Stomach smooth muscle (tissue), 2 donors: ENCODE measurements around the gene KCNG4.

Experiments used
- H3K27ac ChIP-seq: one replicate; pipeline ENCODE4 v1.7.0; 2013; ENCODE audit warnings: mild to moderate bottlenecking, low read length, inconsistent platforms
- H3K27me3 ChIP-seq, 2 donors: one replicate each; pipeline ENCODE4 v1.7.0; 2013; ENCODE audit warnings: low read length in 2 of 2; ENCODE audit not compliant: insufficient read depth in 2 of 2, control insufficient read depth in 1 of 2
- H3K36me3 ChIP-seq, 2 donors: one replicate each; pipeline ENCODE4 v1.7.0; 2013; ENCODE audit warnings: low read length in 2 of 2; ENCODE audit not compliant: control insufficient read depth in 2 of 2, insufficient read depth in 2 of 2
- H3K4me1 ChIP-seq: one replicate; pipeline ENCODE4 v1.7.0; 2013; ENCODE audit warnings: low read length; ENCODE audit not compliant: control insufficient read depth, insufficient read depth
- H3K4me3 ChIP-seq, 2 donors: one replicate each; pipeline ENCODE4 v1.7.0; 2013; ENCODE audit warnings: low read length in 2 of 2
- H3K9ac ChIP-seq, 2 donors: one replicate each; pipeline ENCODE4 v1.7.0; 2013; ENCODE audit warnings: low read length in 2 of 2, mild to moderate bottlenecking in 1 of 2
- H3K9me3 ChIP-seq, 2 donors: one replicate each; pipeline ENCODE4 v1.7.0; 2013; ENCODE audit warnings: low read length in 2 of 2; ENCODE audit not compliant: control insufficient read depth in 2 of 2
- donor health status: healthy.
- donor health status: Pancreatic carcinoma.

Gene KCNG4

DNA sequence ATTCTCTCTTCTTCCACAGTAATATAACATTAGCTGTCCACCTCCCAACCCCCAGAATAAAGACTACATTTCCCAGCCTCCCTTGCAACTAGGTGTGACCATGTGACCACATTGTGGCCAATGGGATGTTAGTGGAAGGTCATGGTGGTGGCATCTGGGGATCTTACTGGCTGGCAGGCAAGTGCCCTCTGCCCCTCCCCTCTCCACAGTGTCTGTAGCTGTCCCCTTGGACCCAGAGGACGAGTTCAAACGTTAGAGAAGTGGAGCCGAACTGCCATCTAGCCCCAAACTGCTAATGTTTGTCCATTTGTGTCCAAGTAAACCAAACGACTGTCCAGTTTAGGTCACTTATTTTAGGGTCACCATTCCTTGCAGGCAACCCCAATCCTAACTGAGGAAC is 26.6 kb upstream of the KCNG4 start:
- H3K36me3 ChIP-seq: no peaks in the 10 kb centered on the region
- H3K9me3 ChIP-seq: no peaks in the 10 kb centered on the region
- H3K9ac ChIP-seq: no peak overlapping the region
- no peak overlapping the region for H3K27ac ChIP-seq
- no peaks in the 10 kb centered on the region for H3K4me1 ChIP-seq
- no peak overlapping the region for H3K4me3 ChIP-seq
- peaks cover 6 to 10% of the 10 kb centered on the region in 2 donors for H3K27me3 ChIP-seq

DNA sequence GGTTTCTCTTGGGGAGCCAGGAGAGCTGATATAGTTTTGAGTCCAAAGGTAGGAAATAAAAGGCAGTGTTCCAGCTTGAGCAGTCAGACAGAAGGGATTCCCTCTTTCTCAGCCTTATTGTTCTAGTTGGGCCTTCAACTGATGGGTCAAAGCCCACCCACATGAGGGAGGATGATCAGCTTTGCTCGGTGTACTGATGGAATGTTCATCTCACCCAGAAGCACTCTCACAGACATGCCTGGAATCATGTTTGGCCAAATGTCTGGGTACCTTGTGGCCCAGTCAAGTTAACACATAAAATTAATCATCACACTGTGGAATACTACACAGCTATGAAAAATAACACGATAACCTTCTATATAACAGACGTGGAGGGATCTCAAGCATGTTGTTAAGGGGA is 23.1 kb upstream of the KCNG4 start:
- Histone ChIP-seq H3K9me3 (peaks cover 0 to 4% of the 10 kb centered on the region in 2 donors), H3K4me1 (no peaks in the 10 kb centered on the region), H3K27ac (no peak overlapping the region), H3K27me3 (peaks cover 6 to 13% of the 10 kb centered on the region in 2 donors), H3K9ac (no peak overlapping the region), H3K36me3 (no peaks in the 10 kb centered on the region), H3K4me3 (no peak overlapping the region)

DNA sequence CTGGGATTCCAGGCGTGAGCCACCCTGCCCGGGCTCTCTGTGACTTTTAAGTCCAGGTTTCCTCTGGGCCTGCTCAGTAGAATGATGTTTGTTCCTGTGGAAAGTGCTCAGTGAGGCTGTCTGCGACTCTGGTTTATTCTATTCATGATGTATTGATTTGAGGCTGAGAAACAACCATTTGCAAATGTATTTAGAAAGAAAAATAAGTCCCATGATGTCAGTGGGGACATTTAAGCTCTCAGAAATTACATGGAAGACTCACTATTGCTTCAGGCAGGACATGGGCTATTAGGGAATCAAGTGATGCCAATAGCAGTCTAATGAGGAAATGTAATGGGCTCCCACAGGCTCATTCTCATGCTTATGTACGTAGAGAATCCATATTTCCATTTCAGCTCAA is 22.2 kb upstream of the KCNG4 start:
- no peaks in the 10 kb centered on the region for H3K4me1 ChIP-seq
- no peak overlapping the region for H3K9ac ChIP-seq
- H3K36me3 ChIP-seq: no peaks in the 10 kb centered on the region
- H3K27ac ChIP-seq: no peak overlapping the region
- no peak overlapping the region for H3K4me3 ChIP-seq
- H3K27me3 ChIP-seq: peaks cover 6 to 12% of the 10 kb centered on the region in 2 donors
- H3K9me3 ChIP-seq: peaks cover 0 to 4% of the 10 kb centered on the region in 2 donors

DNA sequence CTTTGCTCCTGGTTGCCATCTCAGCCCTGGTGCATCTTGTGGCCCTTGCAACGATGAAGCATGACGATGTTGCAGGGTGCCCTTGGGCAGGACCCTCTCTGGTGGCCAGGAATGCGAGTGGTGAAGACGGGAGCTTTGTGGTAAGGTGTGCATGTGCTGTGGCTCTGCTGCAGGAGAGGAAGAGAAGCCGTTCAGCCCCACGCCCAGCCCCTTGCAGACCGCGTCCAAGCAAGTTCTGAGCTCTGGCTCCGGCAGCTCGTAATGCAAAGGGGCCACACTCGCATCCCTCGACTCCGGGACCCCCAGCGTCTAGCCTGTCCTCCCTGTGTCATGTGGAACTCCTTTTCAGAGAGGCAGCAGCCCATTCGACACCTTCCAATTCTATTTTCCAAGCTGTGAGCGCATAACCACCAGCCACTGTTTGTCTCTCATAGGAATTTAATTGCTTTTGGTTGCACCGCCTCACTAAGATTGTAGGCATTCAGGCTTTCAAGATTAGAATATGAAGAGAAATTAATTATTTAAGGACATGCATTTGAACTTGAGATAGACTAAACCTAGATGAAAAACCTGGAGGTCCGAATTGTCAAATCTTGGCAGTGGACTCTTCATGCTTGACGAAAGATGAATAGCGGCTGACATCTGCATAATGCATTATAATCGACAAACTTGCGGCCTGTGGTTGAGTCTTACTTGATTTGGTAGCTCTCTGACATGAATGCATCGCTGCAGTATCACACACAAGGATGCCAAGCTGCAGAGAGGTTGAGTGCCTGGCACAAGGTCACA is 21.1 kb upstream of the KCNG4 start:
- peaks cover 0 to 4% of the 10 kb centered on the region in 2 donors for H3K9me3 ChIP-seq

DNA sequence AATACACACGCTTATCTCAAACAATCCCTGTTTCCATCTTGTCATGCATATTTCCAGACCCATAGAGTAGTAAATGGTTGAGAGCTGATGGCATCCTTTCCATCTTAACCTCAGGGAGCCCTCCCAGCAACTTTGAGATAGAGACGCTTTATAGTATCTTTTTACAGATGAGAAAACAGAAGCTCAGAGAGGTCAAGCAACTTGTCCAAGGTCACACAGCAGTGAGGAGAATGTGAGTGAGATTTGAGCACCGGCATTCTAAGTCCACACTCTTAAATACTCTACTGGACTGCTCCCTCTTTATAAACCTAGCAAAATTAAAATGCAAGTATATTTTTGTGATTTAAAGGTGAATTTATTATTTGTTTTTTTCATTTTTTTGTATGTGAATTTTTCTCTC is 19.9 kb upstream of the KCNG4 start:
- Histone ChIP-seq H3K36me3 (no peaks in the 10 kb centered on the region), H3K27me3 (peaks cover 6 to 15% of the 10 kb centered on the region in 2 donors), H3K27ac (no peak overlapping the region), H3K9ac (no peak overlapping the region), H3K9me3 (peaks cover 0 to 9% of the 10 kb centered on the region in 2 donors), H3K4me3 (no peak overlapping the region), H3K4me1 (no peaks in the 10 kb centered on the region)

More for the DNA sequence above, 21.1 kb upstream of the KCNG4 start:
- Histone ChIP-seq H3K27ac (no peak overlapping the region), H3K4me1 (no peaks in the 10 kb centered on the region), H3K4me3 (no peak overlapping the region), H3K27me3 (peaks cover 6 to 15% of the 10 kb centered on the region in 2 donors), H3K9ac (no peak overlapping the region), H3K36me3 (no peaks in the 10 kb centered on the region)

DNA sequence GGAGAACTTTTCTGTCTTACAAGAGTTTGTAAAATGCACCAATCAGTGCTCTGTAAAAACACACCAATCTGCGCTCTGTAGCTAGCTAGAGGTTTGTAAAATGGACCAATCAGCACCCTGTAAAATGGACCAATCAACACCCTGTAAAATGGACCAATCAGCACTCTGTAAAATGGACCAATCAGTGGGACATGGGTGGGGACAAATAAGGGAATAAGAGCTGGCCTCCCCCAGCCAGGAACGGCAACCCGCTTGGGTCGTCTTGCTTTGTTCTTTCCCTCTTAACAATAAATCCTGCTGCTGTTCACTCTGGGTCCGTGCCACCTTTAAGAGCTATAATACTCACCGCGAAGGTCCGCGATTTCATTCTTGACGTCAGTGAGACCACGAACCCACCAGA is 18.5 kb upstream of the KCNG4 start:
- no peak overlapping the region for H3K9ac ChIP-seq
- no peak overlapping the region for H3K4me3 ChIP-seq
- peaks cover 2 to 11% of the 10 kb centered on the region in 2 donors for H3K27me3 ChIP-seq
- no peaks in the 10 kb centered on the region for H3K36me3 ChIP-seq
- no peaks in the 10 kb centered on the region for H3K4me1 ChIP-seq
- peaks cover 0 to 9% of the 10 kb centered on the region in 2 donors for H3K9me3 ChIP-seq
- H3K27ac ChIP-seq: no peak overlapping the region

DNA sequence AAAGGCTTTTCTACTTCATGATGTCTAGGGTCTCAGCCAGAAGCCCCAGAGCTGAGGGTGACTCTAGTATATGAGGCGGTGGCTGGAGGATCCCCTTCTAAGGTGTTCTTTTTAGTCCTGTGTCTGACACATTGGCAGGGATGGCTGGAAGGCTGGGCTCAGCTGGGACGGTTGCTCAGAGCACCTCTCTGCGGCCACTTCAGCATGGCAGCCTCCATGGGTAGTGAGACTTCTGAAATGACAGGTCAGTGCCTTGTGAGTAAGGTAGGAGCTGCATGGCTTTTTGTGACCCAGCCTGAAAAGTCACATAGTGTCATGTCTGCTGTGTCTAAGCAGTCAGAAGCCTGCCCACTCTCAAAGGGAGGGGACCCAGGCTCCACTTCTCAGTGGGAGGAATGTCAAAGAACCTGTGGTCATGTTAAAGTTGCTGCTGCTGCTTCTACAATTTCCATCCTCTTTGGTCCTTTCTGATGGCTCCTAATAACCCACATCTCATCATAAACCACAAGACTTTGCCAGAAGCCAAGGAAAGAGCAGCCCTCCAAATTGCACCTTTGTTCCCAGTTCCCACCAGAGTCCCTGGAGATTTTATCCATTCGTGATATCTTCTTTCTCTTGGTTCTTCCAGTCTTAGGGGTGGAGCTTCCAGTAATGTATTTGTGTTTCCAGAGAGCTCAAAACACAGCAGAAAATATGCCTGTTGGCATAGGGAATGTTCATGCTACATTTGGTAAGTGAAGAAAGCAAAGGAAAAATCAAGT is 15.4 kb upstream of the KCNG4 start:
- no peaks in the 10 kb centered on the region for H3K4me1 ChIP-seq
- peaks cover 0 to 5% of the 10 kb centered on the region in 2 donors for H3K27me3 ChIP-seq
- H3K9me3 ChIP-seq: peaks cover 0 to 9% of the 10 kb centered on the region in 2 donors
- H3K4me3 ChIP-seq: no peak overlapping the region
- H3K36me3 ChIP-seq: no peaks in the 10 kb centered on the region
- H3K9ac ChIP-seq: no peak overlapping the region
- no peak overlapping the region for H3K27ac ChIP-seq

DNA sequence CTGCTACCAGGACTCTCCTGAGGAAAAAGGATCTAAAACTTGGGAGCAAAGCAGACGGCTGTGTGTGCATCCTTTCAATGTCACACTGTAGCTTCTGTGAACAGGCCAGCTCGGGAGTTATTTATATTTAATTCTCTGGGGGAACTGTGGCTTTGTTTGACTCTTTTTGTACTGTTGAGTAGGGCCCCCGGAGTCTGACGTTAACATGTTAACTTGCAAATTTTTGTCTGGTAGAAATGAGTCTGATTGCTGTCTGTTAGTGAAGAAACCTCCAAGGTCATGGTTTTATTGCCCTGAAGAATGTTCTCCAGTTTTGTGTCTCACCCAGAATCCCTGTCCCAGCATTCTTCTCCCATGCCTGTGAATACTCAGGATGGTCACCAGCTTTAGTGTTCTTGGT is 14.2 kb upstream of the KCNG4 start:
- H3K9ac ChIP-seq: no peak overlapping the region
- peaks cover 0 to 6% of the 10 kb centered on the region in 2 donors for H3K9me3 ChIP-seq
- no peak overlapping the region for H3K27ac ChIP-seq
- H3K4me1 ChIP-seq: no peaks in the 10 kb centered on the region
- no peaks in the 10 kb centered on the region for H3K36me3 ChIP-seq
- H3K27me3 ChIP-seq: peaks cover 0 to 8% of the 10 kb centered on the region in 2 donors
- no peak overlapping the region for H3K4me3 ChIP-seq

DNA sequence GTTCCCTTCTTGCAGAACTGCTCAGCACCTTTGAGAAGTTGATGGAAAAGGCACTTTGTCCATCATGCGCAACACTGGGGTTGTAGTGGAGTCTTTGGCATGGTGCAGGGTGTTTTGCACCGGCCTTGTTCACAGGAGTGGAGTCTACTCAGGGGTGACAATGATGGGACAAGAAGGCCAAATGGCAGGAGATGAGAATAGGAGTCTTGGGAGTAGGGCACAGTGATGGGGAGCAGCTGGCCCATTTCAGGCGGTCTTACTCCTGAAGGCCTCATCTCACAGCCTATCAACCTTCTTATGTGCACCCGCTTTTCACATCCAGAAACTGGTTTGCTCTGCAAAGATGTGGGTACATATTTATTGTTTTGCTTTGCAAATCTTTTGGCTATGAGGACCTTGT is 13.4 kb upstream of the KCNG4 start:
- H3K27ac ChIP-seq: no peak overlapping the region
- peaks cover 0 to 5% of the 10 kb centered on the region in 2 donors for H3K9me3 ChIP-seq
- peaks cover 0 to 8% of the 10 kb centered on the region in 2 donors for H3K27me3 ChIP-seq
- no peak overlapping the region for H3K4me3 ChIP-seq
- no peak overlapping the region for H3K9ac ChIP-seq
- no peaks in the 10 kb centered on the region for H3K36me3 ChIP-seq
- H3K4me1 ChIP-seq: no peaks in the 10 kb centered on the region

DNA sequence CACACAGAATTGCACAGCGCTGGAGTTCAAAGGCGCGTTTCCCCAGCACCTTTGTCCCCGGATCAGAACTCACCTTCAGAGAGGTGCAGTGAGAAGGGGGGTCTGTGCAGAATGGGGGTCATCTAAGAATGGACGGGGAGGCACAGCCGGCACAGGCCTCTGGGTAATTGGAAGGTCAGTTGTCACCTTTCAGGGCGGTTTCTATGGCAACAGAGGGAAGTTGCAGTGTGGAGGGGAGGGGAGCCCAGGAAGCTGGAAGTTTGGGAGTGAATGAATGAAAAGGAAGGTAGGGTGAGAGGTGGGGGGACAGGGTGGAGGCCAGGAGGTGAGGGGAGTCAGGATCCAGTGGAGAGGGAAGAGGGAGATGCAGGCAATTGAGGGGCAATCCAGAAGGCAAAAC is 12.4 kb upstream of the KCNG4 start:
- H3K27ac ChIP-seq: no peak overlapping the region
- H3K36me3 ChIP-seq: no peaks in the 10 kb centered on the region
- no peak overlapping the region for H3K4me3 ChIP-seq
- H3K27me3 ChIP-seq: peaks cover 0 to 8% of the 10 kb centered on the region in 2 donors
- H3K9ac ChIP-seq: no peak overlapping the region
- no peaks in the 10 kb centered on the region for H3K4me1 ChIP-seq
- peaks cover 0 to 5% of the 10 kb centered on the region in 2 donors for H3K9me3 ChIP-seq

DNA sequence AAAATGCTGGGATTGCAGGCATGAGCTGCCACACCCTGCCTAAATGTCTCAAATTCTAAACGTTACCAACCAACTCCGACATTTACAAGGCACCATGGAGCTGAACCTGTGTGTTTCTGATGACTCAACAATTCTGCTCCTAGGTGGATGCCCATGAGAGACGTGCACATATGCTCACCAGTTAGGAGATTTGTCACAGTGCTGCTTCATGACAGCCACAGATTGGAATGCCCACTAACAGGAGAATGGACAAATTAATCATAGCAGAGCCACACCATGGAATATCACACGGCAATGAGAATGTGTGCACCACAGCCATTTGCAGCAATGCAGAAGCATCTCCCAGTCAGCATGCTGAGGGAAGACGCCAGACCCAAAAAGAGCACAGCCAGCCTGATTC is 8.0 kb upstream of the KCNG4 start:
- peaks cover 0 to 8% of the 10 kb centered on the region in 2 donors for H3K27me3 ChIP-seq
- no peak overlapping the region for H3K4me3 ChIP-seq
- no peaks in the 10 kb centered on the region for H3K4me1 ChIP-seq
- H3K27ac ChIP-seq: no peak overlapping the region
- no peak overlapping the region for H3K9ac ChIP-seq
- no peaks in the 10 kb centered on the region for H3K36me3 ChIP-seq
- H3K9me3 ChIP-seq: peaks cover 5 to 11% of the 10 kb centered on the region in 2 donors
